Thyroid gland (tissue), 4 donors: Measurements from ENCODE around the gene RBM28.

Source experiments
- CTCF ChIP-seq, 6 experiments: fragments of 200-600 bp in 3 of 6; fragments of 450-650 bp in 3 of 6; sonication (generic) in 3 of 6; IDR thresholded peaks; one replicate each; pipeline ENCODE4 v1.5.1; 2016 to 2019; ENCODE audit warnings: antibody characterized with exemption in 6 of 6, mild to moderate bottlenecking in 2 of 6, inconsistent platforms in 1 of 6, moderate library complexity in 1 of 6
- POLR2A ChIP-seq, 2 donors: fragments of 450-650 bp; IDR thresholded peaks; one replicate each; pipeline ENCODE4 v1.6.1; 2017; ENCODE audit warnings: antibody characterized with exemption in 2 of 2, mild to moderate bottlenecking in 2 of 2, moderate library complexity in 1 of 2

- TF ChIP-seq CTCF (IDR thresholded peaks at IDR 0.05) (no peak), POLR2A (IDR thresholded peaks at IDR 0.05) (no peak)
Measured at GRCh38 chr7:128255271-128255670, 88.4 kb downstream of the RBM28 start.
